Mesothelial cell of epicardium (in vitro differentiated cells): ENCODE data around the gene OBSL1. TPM values are rescaled to one million over a fixed set of nuclear protein-coding genes. Genes with fewer than 3 reads are reported as not detected.

Source experiments
- DNase-seq, 2 experiments: peaks; one replicate each; pipeline ENCODE4 v3.0.0; 2021; ENCODE audit warnings: low spot score in 2 of 2; ENCODE audit not compliant: unreplicated experiment in 2 of 2
- H3K27ac Mint-ChIP-seq: 2 replicates; pipeline ENCODE4 v1.8.0; 2021; ENCODE audit warnings: mixed read lengths
- H3K27me3 Mint-ChIP-seq: 2 replicates; pipeline ENCODE4 v1.8.0; 2021; ENCODE audit warnings: low read depth, mixed read lengths
- H3K36me3 Mint-ChIP-seq: 2 replicates; pipeline ENCODE4 v1.8.0; 2021; ENCODE audit warnings: mixed read lengths
- H3K4me1 Mint-ChIP-seq: 2 replicates; pipeline ENCODE4 v1.8.0; 2021; ENCODE audit warnings: mixed read lengths
- H3K4me3 Mint-ChIP-seq: 2 replicates; pipeline ENCODE4 v1.8.0; 2021; ENCODE audit warnings: mild to moderate bottlenecking, moderate library complexity, mixed read lengths
- H3K9me3 Mint-ChIP-seq: 2 replicates; pipeline ENCODE4 v1.8.0; 2021; ENCODE audit warnings: mixed read lengths
- CTCF ChIP-seq: fragments of 200-600 bp; sonication (generic); IDR thresholded peaks from one replicate; pipeline ENCODE4 v1.5.0; 2021; ENCODE audit warnings: antibody characterized with exemption; ENCODE audit not compliant: unreplicated experiment
- total RNA-seq: library from RNA; stranded (reverse); gene quantifications from 3 replicates; pipeline ENCODE4 v1.2.1, GENCODE V29; 2021

OBSL1 gene
- total RNA-seq, 1 donor from 2014 or later = 319 TPM

GRCh38 chr2:219611866-219612576 lies 40.7 kb upstream of the OBSL1 start:
- DNase-seq = no peak
- no peak for TF ChIP-seq CTCF
- Mint-ChIP-seq H3K36me3 (peaks cover 23% of the 10 kb centered on the region), H3K27ac (no peak overlapping the region), H3K9me3 (no peaks in the 10 kb centered on the region), H3K4me3 (no peak overlapping the region), H3K4me1 (no peaks in the 10 kb centered on the region), H3K27me3 (no peaks in the 10 kb centered on the region)

- Mint-ChIP-seq H3K27ac (no peak overlapping the region), H3K27me3 (no peaks in the 10 kb centered on the region)
These were observed 40.0 kb upstream of the OBSL1 start for GRCh38 chr2:219611306-219611705.

GRCh38 chr2:219609149-219609750 lies 37.9 kb upstream of the OBSL1 start:
- DNase-seq = no peak
- no peak for TF ChIP-seq CTCF
- peaks cover 29% of the 10 kb centered on the region for H3K36me3 Mint-ChIP-seq
- no peaks in the 10 kb centered on the region for H3K27me3 Mint-ChIP-seq
- no peaks in the 10 kb centered on the region for H3K4me1 Mint-ChIP-seq
- H3K4me3 Mint-ChIP-seq = no peak overlapping the region
- H3K9me3 Mint-ChIP-seq = no peaks in the 10 kb centered on the region
- H3K27ac Mint-ChIP-seq = no peak overlapping the region

More at GRCh38 chr2:219611306-219611705, 40.0 kb upstream of the OBSL1 start:
- no peak for TF ChIP-seq CTCF
- no peak for DNase-seq
- Mint-ChIP-seq H3K9me3 (no peaks in the 10 kb centered on the region), H3K4me1 (no peaks in the 10 kb centered on the region), H3K36me3 (peaks cover 28% of the 10 kb centered on the region), H3K4me3 (no peak overlapping the region)

- Mint-ChIP-seq H3K27me3 (no peaks in the 10 kb centered on the region), H3K27ac (no peak overlapping the region), H3K36me3 (peaks cover 35% of the 10 kb centered on the region), H3K4me3 (no peak overlapping the region), H3K9me3 (no peaks in the 10 kb centered on the region), H3K4me1 (no peaks in the 10 kb centered on the region)
- no peak for TF ChIP-seq CTCF
- DNase-seq = no peak
These were observed 37.1 kb upstream of the OBSL1 start for GRCh38 chr2:219608399-219608964.

GRCh38 chr2:219607931-219608330 lies 36.6 kb upstream of the OBSL1 start:
- no peak for DNase-seq
- Mint-ChIP-seq H3K27ac (no peak overlapping the region), H3K36me3 (peaks cover 35% of the 10 kb centered on the region), H3K4me1 (no peaks in the 10 kb centered on the region), H3K9me3 (no peaks in the 10 kb centered on the region), H3K4me3 (no peak overlapping the region), H3K27me3 (no peaks in the 10 kb centered on the region)
- TF ChIP-seq CTCF = no peak
